HG02610 (cell line): ENCODE measurements around the gene POLR2J3.
A peak's percentile ranks its signal among the peaks of the same experiment; 100 is the strongest.
"Not testable (repeated sequence)": the region's sequence is repeated elsewhere in the genome, so short reads cannot be mapped to it uniquely, and the experiment has no call there.

Source experiments
- ATAC-seq: cut with Tn5 transposase; IDR thresholded peaks from one replicate; pipeline ENCODE4 v1.9.1; 2021; ENCODE audit warnings: mild to moderate bottlenecking, moderate library complexity; ENCODE audit not compliant: unreplicated experiment

Gene POLR2J3

GRCh38 chr7:102572261-102573239 is at the start of gene POLR2J3:
Gene POLR2J3, minus strand, starts transcription at chr7:102572583. Its CDS starts 62 bp downstream, at chr7:102572521.
- peak; percentile 93 for ATAC-seq

DNA sequence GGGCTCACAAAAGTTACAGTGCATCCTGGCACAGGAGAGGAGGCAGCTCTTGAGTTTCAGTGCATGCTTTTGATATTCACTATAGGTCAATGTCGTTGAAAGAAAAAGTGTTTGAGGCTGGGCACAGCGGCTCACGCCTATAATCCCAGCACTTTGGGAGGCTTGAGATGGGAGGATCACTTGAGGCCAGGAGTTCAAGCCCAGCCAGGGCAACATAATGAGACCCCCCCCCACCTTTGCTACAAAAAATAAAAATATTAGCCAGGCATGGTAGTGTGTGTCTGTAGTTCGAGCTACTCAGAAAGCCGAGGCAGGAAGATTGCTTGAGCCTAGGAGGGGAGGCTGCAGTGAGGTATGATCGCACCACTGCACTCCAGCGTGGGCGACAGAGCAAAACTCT is 45.7 kb upstream of the POLR2J3 start:
- not testable (repeated sequence) for ATAC-seq

GRCh38 chr7:102616507-102617125 is 44.2 kb upstream of the POLR2J3 start, which contains the start of gene RASA4:
Gene RASA4, minus strand, starts transcription at chr7:102616756. Its CDS starts 67 bp downstream, at chr7:102616689.
- ATAC-seq: peak; percentile 74

DNA sequence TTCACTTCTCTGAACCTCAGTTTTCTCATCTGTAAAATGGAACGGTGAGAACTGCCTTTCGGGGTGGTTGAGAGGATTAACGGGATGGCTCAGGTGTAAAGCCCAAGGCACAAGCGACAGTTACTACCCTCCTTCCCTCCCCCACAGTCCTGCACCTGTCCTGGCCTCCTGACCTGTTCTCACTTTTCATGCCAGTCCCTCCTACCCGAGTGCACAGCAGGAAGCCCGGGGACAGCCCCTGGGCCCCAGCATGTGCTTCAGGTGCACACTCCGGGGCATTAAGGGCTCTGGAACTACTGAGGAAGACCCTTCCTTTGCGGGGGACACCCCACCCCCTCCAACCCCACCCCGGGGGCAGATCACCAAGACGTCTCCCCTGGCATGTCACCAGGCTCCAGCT is 43.5 kb upstream of the POLR2J3 start:
- not testable (repeated sequence) for ATAC-seq

DNA sequence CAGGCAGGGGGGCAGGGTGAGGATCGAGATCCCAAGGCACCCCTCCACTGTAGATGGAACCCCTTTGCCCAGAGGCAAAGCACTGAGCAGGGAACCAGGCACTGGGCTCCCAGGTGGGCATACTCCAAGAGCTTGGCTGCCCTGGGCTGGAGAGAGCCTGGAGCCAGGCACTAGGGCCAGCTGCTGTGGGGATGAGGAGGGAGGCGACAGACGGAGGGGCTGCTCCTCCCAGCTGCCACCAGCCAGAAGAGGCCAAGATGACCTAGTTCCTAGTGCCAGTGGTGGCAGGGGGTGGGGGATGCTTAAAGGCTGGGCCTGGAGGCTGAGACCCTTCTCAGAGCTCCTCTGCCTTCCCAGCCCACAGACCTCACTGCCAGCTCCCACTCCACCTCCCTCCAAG is 42.5 kb upstream of the POLR2J3 start:
- not testable (repeated sequence) for ATAC-seq

DNA sequence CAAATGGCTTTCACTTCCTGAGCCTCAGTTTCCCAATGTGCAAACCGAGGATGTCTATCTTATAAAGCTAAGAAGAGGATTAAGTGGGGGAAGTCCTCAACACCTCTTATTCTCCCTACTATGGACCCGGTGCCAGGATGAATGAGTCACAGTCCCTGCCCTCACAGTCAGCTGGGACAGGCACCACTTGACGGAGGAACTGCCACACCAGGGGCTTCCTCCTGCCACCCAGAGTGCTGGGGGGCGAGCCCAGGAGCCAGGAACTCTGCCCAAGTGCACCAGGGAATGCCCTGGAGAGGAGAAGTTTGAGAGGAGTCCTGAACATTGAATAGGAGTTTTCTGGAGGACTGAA is 41.9 kb upstream of the POLR2J3 start:
- ATAC-seq: peak; percentile 22

GRCh38 chr7:102613575-102614345 is 41.4 kb upstream of the POLR2J3 start:
- peak; percentile 71 for ATAC-seq

GRCh38 chr7:102611675-102612325 is 39.4 kb upstream of the POLR2J3 start:
- ATAC-seq: not testable (repeated sequence)

DNA sequence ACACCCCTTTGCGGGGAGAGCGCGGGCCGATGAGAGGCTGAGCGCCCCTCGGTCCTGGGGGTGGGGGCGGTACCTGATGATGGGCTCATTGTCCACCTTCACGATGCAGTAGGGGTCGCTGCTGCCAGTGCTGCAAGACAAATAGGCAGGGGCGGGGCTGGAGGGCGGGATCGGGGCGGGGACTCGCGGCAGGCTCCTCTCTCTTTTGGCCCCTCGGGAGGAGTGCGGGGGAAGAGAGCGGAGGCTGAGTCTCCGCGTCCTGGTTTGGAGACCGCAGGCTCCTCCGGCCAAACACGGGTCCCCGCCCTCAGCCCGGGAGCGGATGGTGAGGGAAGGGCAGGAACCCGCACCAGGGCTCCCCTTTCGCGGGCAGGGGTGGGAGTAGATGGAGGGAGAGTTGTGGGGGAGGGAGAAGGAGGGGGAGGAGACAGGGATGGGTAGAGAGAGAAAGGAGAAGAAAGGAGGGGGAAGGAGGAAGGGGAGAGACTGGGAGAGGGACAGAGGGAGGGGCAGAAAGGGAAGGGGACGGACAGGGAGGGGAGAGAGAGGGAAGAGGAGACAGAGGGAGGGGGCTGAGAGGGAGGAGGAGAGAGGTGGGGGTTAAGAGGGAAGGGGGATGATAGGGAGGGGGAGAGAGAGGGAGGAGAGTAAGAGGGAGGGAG is 38.8 kb upstream of the POLR2J3 start:
- peak; percentile 38 for ATAC-seq

DNA sequence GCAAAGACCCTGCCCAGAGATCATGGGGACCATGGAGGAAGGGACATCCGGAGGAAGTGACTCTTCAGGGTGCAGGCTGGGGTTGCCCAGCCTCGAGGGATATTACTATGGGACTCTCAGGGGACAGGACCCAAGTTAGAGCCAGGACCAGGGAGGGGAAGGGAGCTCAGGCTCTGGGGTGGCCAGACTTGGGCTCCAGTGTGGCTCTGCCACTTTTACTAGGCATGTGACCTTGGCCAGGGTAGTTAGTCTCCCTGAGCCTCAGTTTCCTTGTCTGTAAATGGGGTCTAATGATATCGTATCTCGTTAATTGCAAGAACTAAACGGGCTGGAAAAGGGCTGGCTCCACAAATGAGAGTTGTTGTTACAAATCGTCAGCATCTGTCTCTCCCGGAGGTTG is 38.1 kb upstream of the POLR2J3 start:
- not testable (repeated sequence) for ATAC-seq

- not testable (repeated sequence) for ATAC-seq
Observed at GRCh38 chr7:102609734-102610133, 37.4 kb upstream of the POLR2J3 start.

GRCh38 chr7:102606848-102607247 is 34.5 kb upstream of the POLR2J3 start:
- not testable (repeated sequence) for ATAC-seq

- ATAC-seq: not testable (repeated sequence)
Observed at GRCh38 chr7:102604431-102605145, 32.2 kb upstream of the POLR2J3 start.

DNA sequence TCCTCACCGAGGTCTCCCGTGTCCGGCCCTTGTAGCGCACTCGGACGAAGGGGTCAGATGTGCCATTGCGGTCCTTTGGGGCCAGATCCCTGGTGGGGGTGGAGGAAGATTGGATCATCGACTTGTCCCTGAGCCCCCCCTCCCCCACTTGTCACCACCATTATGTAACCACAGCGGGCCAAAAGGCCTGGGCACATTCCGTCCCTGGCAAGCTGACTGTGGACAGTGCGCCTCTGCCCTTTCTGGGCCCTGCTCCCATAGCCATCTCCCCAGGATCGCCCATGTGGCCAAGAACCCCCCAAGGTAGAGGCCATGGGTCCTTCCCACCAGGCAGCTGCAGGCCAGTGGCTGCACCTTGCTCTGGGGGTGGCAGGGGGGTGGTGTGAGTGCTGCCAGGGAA is 29.9 kb upstream of the POLR2J3 start:
- ATAC-seq: not testable (repeated sequence)

GRCh38 chr7:102599699-102600098 is 27.3 kb upstream of the POLR2J3 start:
- ATAC-seq: not testable (repeated sequence)

DNA sequence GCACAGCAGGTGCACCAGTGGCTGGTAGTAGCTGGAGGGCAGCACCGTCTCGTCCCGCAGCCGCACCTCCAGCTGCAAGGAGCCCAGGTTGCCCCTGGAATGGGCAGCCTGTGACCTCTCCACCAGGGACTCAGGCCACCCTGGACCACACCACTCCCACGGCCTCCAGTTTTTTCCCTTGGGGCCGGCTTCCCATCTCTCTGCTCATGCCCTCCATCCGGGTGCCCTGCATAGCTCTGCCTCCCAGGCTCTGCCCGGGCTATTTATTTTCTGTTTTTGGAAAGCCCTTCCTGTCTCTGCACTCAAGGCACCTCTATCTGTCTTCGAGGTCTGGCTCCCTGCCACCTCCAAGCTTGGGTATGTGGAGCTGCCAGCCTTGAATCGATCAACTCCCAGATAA is 23.7 kb upstream of the POLR2J3 start:
- not testable (repeated sequence) for ATAC-seq

DNA sequence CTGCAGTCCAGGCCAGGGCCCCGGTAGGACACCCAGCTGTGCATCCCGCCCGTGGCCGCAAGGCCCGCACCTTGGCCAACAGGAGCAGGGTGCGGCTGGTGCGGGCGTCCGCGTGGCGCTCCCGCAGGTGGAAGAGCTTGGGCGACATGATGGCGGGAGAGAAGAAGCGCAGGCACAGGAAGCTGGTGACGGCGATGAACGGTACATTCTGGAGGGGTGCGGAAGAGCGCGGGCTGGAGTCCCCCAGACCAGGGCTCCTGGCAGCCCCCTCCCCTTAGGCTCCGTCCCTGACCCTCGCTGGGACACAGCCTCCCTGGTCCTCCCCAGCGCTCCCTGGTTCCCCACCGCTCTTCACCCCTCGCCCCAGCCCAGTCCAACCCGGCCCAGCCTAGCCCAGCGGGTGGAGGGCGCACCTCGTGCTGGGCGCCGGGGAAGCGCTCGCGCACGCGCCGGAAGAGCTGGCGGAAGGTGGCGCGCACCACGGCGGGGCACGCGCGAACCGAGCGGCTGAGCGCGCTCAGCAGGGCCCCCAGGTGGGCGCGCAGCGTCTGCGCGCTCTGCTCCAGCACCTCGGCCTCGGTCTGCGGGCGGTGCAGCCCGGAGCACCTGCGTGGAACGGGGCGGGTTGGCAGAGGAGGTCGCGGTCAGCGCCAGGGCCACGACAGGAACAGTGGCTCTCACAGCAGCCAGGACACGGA is 21.4 kb upstream of the POLR2J3 start:
- peak; percentile 54 for ATAC-seq

DNA sequence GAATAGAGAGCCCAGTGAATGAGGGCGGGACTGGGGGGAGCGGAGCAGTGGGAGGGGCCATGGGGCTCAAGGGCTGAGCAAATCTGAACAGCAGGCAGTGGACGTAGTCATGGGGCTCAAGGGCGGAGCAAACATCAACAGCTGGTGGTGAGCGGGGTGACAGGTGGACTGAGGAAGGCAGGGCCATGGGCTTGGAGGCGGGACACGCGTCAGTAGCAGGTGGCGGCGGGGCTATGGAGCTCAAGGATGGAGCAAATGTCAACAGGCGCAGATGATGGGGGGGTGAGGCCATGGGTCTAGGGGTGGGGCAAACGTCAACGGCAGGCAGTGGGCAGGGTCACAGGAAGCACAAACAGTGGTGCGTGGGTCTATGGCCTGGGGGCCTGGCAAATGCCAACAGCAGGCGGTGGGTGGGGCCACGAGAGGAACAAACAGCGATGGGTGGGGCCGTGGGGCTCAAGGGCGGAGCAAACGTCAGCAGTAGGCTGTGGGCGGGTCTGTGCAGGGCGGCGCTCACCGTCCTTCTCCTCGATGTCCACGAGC is 20.2 kb upstream of the POLR2J3 start:
- peak; percentile 60 for ATAC-seq
